ENCODE results near the gene FRMD6. TPM values are rescaled to one million over a fixed set of nuclear protein-coding genes. Genes with fewer than 3 reads are reported as not detected.

Gene FRMD6
- total and polyA plus RNA-seq, 4 donors = 3.2 to 27.2 (median 8.6) TPM

- Histone ChIP-seq H3K4me1 (ENCODE audit: control insufficient read depth in 5 of 5, insufficient read depth in 5 of 5, low read length in 5 of 5) (peaks cover 0 to 32% (median 3%) of the 10 kb centered on the region in 5 donors), H3K36me3 (ENCODE audit: control insufficient read depth in 4 of 4, insufficient read depth in 4 of 4, low read length in 4 of 4) (no peaks in the 10 kb centered on the region), H3K9me3 (ENCODE audit: control insufficient read depth in 4 of 4, insufficient read depth in 3 of 4, low read length in 3 of 4) (no peaks in the 10 kb centered on the region), H3K4me3 (no peak overlapping the region), H3K27me3 (ENCODE audit: control insufficient read depth in 3 of 3, insufficient read depth in 3 of 3, low read length in 2 of 3) (no peaks in the 10 kb centered on the region), H3K27ac (ENCODE audit: low read depth in 1 of 2, low read length in 1 of 2) (no peak overlapping the region), H3K9ac (ENCODE audit: insufficient read depth in 1 of 2, low read length in 2 of 2) (no peak overlapping the region)
- ATAC-seq (ENCODE audit: insufficient read depth, low FRiP score) (no peak), DNase-seq (no peak)
- 72 to 75% methylated on average over 6 of the region's 6 CpGs for WGBS, 2 donors
- no peak for TF ChIP-seq CTCF (IDR thresholded peaks at IDR 0.05; ENCODE audit: control extremely low read depth, extremely low read depth)
Observed at GRCh38 chr14:51658441-51659173, 6.9 kb downstream of the FRMD6 start.

- Histone ChIP-seq H3K36me3 (ENCODE audit: control insufficient read depth in 4 of 4, insufficient read depth in 4 of 4, low read length in 4 of 4) (no peaks in the 10 kb centered on the region), H3K9me3 (ENCODE audit: control insufficient read depth in 4 of 4, insufficient read depth in 3 of 4, low read length in 3 of 4) (no peaks in the 10 kb centered on the region), H3K27ac (ENCODE audit: low read depth in 1 of 2, low read length in 1 of 2) (no peak overlapping the region), H3K9ac (ENCODE audit: insufficient read depth in 1 of 2, low read length in 2 of 2) (no peak overlapping the region), H3K4me1 (ENCODE audit: control insufficient read depth in 5 of 5, insufficient read depth in 5 of 5, low read length in 5 of 5) (peaks cover 0 to 12% (median 2%) of the 10 kb centered on the region in 5 donors), H3K4me3 (no peak overlapping the region), H3K27me3 (ENCODE audit: control insufficient read depth in 3 of 3, insufficient read depth in 3 of 3, low read length in 2 of 3) (no peaks in the 10 kb centered on the region)
- no peak for TF ChIP-seq CTCF (IDR thresholded peaks at IDR 0.05; ENCODE audit: control extremely low read depth, extremely low read depth)
- DNase-seq (no peak), ATAC-seq (ENCODE audit: insufficient read depth, low FRiP score) (no peak)
- 90 to 95% methylated on average over 2 of the region's 2 CpGs for WGBS, 2 donors
Observed at GRCh38 chr14:51660741-51661140, 9.0 kb downstream of the FRMD6 start.

GRCh38 chr14:51661504-51661903 lies 9.8 kb downstream of the FRMD6 start:
- no peak overlapping the region for H3K27ac ChIP-seq (ENCODE audit: low read depth in 1 of 2, low read length in 1 of 2)
- H3K9ac ChIP-seq (ENCODE audit: insufficient read depth in 1 of 2, low read length in 2 of 2) = no peak overlapping the region
- H3K9me3 ChIP-seq (ENCODE audit: control insufficient read depth in 4 of 4, insufficient read depth in 3 of 4, low read length in 3 of 4) = no peaks in the 10 kb centered on the region
- DNase-seq = no peak
- H3K4me3 ChIP-seq = no peak overlapping the region
- no peaks in the 10 kb centered on the region for H3K36me3 ChIP-seq (ENCODE audit: control insufficient read depth in 4 of 4, insufficient read depth in 4 of 4, low read length in 4 of 4)
- no peak for TF ChIP-seq CTCF (IDR thresholded peaks at IDR 0.05; ENCODE audit: control extremely low read depth, extremely low read depth)
- no peak for ATAC-seq (ENCODE audit: insufficient read depth, low FRiP score)
- H3K27me3 ChIP-seq (ENCODE audit: control insufficient read depth in 3 of 3, insufficient read depth in 3 of 3, low read length in 2 of 3) = no peaks in the 10 kb centered on the region
- peaks cover 0 to 6% (median 2%) of the 10 kb centered on the region in 5 donors for H3K4me1 ChIP-seq (ENCODE audit: control insufficient read depth in 5 of 5, insufficient read depth in 5 of 5, low read length in 5 of 5)
